ENCODE data around the gene LENG8.
"Not testable (repeated sequence)": the region's sequence is repeated elsewhere in the genome, so short reads cannot be mapped to it uniquely, and the experiment has no call there.

The LENG8 gene

DNA sequence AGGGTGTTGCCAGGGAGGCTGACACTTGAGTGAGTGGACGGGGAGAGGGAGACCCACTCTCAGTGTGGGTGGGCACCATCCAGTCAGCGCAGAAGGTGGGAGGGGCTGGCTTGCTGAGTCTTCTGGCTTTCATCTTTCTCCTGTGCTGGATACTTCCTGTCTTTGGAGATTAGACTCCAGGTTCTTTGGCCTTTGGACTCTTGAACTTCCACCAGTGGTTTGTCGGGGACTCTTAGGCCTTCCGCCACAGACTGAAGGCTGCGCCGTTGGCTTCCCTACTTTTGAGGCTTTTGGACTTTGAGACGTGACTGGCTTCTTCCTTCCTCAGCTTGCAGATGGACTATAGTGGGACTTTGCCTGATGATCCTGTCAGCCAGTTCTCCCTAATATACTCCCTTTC lies 4.3 kb upstream of the LENG8 start:
- DNase-seq = no peak

DNA sequence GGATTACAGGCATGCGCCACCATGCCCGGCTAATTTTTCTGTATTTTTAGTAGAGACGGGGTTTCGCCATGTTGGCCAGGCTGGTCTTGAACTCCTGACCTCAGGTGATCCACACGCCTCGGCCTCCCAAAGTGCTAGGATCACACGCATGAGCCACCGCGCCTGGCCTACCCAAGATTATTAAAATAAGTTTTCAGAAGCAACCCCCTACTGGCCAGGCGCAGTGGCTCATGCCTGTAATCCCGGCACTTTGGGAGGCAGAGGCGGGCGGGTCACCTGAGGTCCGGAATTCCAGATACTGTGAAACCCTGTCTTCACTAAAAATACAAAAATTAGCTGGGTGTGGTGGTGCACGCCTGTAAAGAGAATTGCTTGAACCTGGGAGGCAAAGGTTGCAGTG lies 2.6 kb upstream of the LENG8 start:
- not testable (repeated sequence) for DNase-seq

DNA sequence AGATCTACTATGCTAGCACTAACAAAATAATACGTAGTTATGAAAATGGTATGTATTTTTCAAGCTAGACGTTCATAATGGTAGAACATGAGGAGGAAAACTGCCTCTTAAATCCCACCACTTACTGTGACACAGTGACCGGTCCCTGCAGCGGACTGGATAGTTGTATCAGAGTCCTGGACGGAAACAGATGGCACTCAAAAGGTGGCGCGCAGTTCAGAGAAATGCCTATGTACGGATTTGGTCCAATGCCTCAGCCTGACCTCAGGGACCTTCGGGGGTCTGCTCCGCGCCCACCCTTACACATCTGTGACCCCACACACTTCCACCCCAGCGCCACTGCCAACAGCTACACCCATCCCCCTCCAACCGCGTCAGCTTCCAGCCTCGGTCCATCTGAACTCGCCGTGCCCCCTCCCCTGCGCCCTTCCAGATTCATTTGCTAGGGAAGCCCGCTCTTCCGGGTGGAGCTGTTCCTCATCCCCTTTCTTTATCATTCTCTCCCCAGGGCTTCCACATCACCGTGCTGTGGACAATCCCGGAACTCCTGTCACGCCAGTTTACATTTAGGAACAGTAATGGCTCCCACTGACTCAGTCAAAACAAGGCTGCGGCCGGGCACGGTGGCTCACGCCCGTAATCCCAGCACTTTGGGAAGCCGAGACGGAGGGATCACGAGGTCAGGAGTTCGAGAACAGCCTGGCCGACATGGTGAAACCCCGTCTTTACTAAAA lies 792 bp upstream of the LENG8 start:
- peak in 1 of 5 experiments; percentile 42 for DNase-seq

- no peak for DNase-seq
Observed at GRCh38 chr19:54449701-54450069, 686 bp downstream of the LENG8 start.

- no peak for DNase-seq
Observed at GRCh38 chr19:54451331-54451871, 2.4 kb downstream of the LENG8 start.

DNA sequence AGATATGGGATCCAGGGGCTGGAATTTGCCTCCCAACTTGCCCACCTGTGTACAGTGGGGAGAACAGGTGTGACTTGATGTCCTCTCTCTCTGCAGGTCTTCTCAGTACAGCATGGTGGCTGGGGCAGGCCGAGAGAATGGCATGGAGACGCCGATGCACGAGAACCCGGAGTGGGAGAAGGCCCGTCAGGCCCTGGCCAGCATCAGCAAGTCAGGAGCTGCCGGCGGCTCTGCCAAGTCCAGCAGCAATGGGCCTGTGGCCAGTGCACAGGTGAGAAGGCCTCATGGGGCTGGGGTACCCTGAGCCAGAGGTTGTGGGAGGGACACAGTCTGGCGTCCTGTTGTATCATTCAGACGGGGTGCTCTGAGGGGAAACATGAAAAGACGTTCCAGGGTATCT lies 3.0 kb downstream of the LENG8 start:
- no peak for DNase-seq

DNA sequence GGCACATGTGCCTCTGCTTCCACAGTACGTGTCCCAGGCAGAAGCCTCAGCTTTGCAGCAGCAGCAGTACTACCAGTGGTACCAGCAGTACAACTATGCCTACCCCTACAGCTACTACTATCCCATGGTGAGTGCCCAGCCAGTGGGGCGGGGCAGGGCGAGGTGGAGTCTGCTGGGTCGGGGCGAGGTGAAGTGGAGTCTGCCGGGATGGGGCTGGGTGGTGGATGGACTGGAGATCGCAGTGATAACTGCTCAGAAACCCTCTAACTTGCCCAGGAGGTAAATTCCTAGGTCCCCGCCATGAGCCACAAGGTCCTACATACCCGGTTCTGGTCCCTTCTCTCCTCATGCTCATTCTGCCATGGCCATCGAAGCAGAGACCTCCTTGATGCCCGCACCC lies 3.6 kb downstream of the LENG8 start:
- DNase-seq = no peak

GRCh38 chr19:54453921-54454780 lies 5.2 kb downstream of the LENG8 start:
- DNase-seq = no peak

- DNase-seq = no peak
Observed at GRCh38 chr19:54454781-54455675, 6.0 kb downstream of the LENG8 start.

- no peak for DNase-seq
Observed at GRCh38 chr19:54455786-54456422, 6.9 kb downstream of the LENG8 start.

DNA sequence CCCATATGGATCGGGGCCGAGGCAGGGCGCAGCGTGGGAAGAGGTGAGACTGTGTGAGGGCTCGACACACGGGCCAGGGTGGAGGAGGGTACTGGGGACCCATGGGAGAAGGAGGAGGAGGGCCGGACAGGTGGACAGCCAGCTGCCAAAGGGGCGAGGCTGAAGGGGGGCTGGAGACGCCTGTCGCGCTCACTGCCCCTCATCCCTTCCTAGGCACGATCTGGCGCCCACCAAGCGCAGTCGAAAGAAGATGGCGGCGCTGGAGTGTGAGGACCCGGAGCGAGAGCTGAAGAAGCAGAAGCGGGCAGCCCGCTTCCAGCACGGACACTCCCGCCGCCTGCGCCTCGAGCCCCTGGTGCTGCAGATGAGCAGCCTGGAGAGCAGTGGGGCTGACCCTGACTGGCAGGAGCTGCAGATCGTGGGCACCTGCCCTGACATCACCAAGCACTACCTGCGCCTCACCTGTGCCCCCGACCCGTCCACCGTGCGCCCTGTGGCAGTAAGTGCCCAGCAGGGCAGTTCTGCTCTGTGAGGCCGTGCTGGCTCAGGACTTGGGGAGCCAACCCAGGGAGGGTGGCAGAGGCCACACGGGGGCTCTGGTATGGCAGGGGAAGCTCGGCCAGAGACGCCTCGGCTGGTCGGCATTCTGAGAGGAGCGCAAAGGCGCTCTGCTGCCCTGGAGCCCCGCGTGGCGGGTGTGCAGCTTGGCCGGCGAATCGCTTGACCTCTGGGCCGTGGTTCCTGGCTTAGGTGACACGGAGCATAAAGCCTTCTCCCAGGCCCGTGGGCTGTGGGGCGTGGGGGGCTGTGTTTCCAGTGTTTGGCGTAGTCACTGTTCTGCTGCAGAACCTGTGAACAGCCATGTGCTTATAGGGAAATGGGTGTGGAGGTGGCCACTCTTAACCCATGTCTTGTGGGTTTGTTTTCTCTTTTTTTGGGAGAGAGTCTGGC lies 7.7 kb downstream of the LENG8 start:
- DNase-seq = no peak

GRCh38 chr19:54457773-54458647 lies 9.0 kb downstream of the LENG8 start:
- no peak for DNase-seq

- DNase-seq = no peak
Observed at GRCh38 chr19:54458648-54459281, 9.8 kb downstream of the LENG8 start.

- DNase-seq = no peak
Observed at GRCh38 chr19:54459282-54460229, 10.6 kb downstream of the LENG8 start.

DNA sequence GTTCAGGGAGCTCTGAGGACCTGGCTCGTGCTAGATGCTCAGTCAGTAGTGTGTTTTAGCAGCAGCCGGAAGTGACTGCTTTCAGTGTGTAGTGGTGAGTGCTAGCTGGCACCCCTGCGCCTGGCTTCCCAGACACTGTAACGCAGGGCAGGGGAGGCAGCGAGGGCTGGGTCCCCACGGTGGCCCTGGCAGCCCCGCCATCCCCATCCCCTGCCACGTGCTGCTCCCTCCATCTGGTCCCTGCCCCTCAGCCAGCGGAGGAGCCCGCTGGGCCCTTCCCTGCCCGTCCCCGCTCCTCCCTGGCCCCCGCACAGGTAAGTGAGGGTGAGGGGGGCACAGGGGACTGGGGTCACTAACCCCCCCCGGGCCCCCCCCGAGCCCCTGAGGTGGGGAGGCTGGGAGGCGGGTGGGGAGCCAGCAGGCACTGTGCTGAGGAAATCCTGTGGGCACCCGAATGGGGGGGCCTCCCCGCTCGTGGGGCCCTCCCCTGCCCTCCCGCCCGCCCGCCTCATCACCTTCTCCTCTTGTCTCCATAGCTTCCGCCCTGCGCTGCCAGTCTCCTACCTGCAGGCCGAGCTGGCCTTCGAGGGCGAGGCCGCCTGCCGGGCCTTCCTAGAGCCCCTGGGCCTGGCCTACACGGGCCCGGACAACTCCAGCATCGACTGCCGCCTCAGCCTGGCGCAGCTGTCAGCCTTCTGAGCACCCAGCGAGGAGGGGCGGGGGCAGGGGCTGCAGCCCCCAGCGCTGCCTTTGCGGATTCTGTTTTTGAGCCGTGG lies 11.4 kb downstream of the LENG8 start:
- no peak for DNase-seq

DNA sequence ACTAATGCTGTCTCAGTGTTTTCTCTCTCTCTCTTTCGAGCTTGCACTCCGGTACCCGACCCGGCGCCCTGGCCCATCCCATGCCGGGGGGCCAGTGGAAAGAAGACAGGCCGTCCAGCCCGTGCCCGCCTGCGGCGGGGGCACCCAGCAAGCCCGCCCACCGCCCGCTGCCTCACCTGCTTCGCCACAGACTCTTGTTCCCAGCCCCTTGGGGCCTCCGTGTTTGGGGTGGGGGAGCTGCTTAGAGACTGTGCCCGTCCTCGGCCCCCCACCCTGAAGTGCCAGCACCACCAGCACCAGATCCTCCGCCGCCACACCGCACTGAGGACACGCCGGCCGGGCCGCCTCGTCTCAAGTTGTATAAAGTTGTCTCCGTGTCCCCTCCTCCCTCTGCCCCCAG lies 12.2 kb downstream of the LENG8 start:
- DNase-seq = no peak

DNA sequence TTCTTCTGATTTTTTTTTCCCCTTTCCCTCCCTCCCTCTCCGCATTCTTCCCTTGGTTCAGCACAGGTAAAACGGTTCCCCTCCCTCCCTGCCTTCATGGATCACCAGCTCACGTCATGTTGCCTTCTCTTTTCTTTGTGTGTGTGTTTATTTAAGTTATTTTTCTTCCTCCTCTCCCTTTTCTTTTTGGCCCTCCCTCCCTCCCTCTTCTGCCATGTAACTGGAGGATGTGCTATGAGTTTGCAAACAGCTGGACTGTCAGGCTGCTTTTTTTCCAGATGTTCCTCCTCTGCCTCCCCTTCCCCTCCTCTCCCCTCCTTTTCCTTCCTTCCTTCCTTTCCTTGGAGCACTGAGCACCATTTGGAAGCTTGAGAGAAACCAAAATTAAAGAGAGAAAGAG lies 12.6 kb downstream of the LENG8 start:
- no peak for DNase-seq
